HepG2 (cell line): ENCODE data around the gene MIER1. TPM values are rescaled to one million over a fixed set of nuclear protein-coding genes. Genes with fewer than 3 reads are reported as not detected.

Experiments
- BCL6 ChIP-seq: IDR thresholded peaks from 2 replicates; pipeline ENCODE4 v1.6.1; 2016; ENCODE audit warnings: missing genetic modification reagents, missing compliant biosample characterization
- CBX2 ChIP-seq, 2 experiments: fragments of 200-600 bp in 1 of 2; sonication (generic); formaldehyde crosslinking in 1 of 2; IDR thresholded peaks; 2 replicates each; pipeline versions ENCODE4 v1.7.0 to v1.8.1; 2018 to 2022; ENCODE audit warnings: low read depth in 2 of 2, low read length in 1 of 2, mild to moderate bottlenecking in 1 of 2, missing genetic modification reagents in 1 of 2
- FOSL2 ChIP-seq: sonication (generic); formaldehyde crosslinking; IDR thresholded peaks from 2 replicates; pipeline ENCODE4 v1.4.0; 2020; ENCODE audit warnings: missing genetic modification reagents
- JARID2 ChIP-seq: sonication (generic); formaldehyde crosslinking; IDR thresholded peaks from 2 replicates; pipeline ENCODE4 v1.8.1; 2023; ENCODE audit warnings: missing genetic modification reagents, inconsistent platforms; ENCODE audit not compliant: insufficient replicate concordance
- JUND ChIP-seq: sonication (generic); formaldehyde crosslinking; IDR thresholded peaks from 2 replicates; pipeline ENCODE4 v1.8.0; 2022; ENCODE audit warnings: mild to moderate bottlenecking, missing genetic modification reagents
- MAFF ChIP-seq: IDR thresholded peaks from 2 replicates; pipeline ENCODE4 v1.6.1; 2011; ENCODE audit warnings: low read depth, low read length, improper control_type of control experiment
- MED1 ChIP-seq: sonication (generic); formaldehyde crosslinking; IDR thresholded peaks from 2 replicates; pipeline ENCODE4 v1.4.0; 2020; ENCODE audit warnings: missing genetic modification reagents
- REPIN1 ChIP-seq: sonication (generic); formaldehyde crosslinking; IDR thresholded peaks from 2 replicates; pipeline ENCODE4 v1.8.0; 2022; ENCODE audit warnings: missing genetic modification reagents, low read depth, mild to moderate bottlenecking, borderline replicate concordance
- RFX3 ChIP-seq: IDR thresholded peaks from 2 replicates; pipeline ENCODE4 v1.6.1; 2016; ENCODE audit warnings: missing biosample characterization, missing genetic modification reagents
- ZBTB7B ChIP-seq: sonication (generic); formaldehyde crosslinking; IDR thresholded peaks from 2 replicates; pipeline ENCODE4 v1.4.0; 2020; ENCODE audit warnings: missing genetic modification reagents
- ZMAT3 ChIP-seq: sonication (generic); formaldehyde crosslinking; conservative IDR thresholded peaks from 2 replicates; pipeline ENCODE4 v1.7.0; 2021; ENCODE audit warnings: missing genetic modification reagents
- ZNF101 ChIP-seq: sonication (generic); formaldehyde crosslinking; IDR thresholded peaks from 2 replicates; pipeline ENCODE4 v1.4.0; 2020; ENCODE audit warnings: mild to moderate bottlenecking, low read depth, missing genetic modification reagents, borderline replicate concordance
- ZNF343 ChIP-seq: sonication (generic); formaldehyde crosslinking; IDR thresholded peaks from 2 replicates; pipeline ENCODE4 v1.4.0; 2020; ENCODE audit warnings: mild to moderate bottlenecking, missing genetic modification reagents
- ZNF382 ChIP-seq: sonication (generic); formaldehyde crosslinking; IDR thresholded peaks from 2 replicates; pipeline ENCODE4 v1.5.0; 2020; ENCODE audit warnings: missing genetic modification reagents, mild to moderate bottlenecking, borderline replicate concordance
- ZNF430 ChIP-seq: sonication (generic); formaldehyde crosslinking; IDR thresholded peaks from 2 replicates; pipeline ENCODE4 v1.9.0; 2021; ENCODE audit warnings: mild to moderate bottlenecking, missing genetic modification reagents
- ZNF615 ChIP-seq: sonication (generic); formaldehyde crosslinking; IDR thresholded peaks from 2 replicates; pipeline ENCODE4 v1.5.0; 2020; ENCODE audit warnings: mild to moderate bottlenecking, missing genetic modification reagents, borderline replicate concordance
- ZNF616 ChIP-seq: sonication (generic); formaldehyde crosslinking; IDR thresholded peaks from 2 replicates; pipeline ENCODE4 v1.5.0; 2020; ENCODE audit warnings: low read depth, mild to moderate bottlenecking, missing genetic modification reagents
- ZNF678 ChIP-seq: sonication (generic); formaldehyde crosslinking; IDR thresholded peaks from 2 replicates; pipeline ENCODE4 v1.4.0; 2020; ENCODE audit warnings: mild to moderate bottlenecking, missing genetic modification reagents
- ZNF83 ChIP-seq: sonication (generic); formaldehyde crosslinking; IDR thresholded peaks from 2 replicates; pipeline ENCODE4 v1.4.0; 2020; ENCODE audit warnings: missing genetic modification reagents, mild to moderate bottlenecking, borderline replicate concordance
- ZNF839 ChIP-seq: sonication (generic); formaldehyde crosslinking; IDR thresholded peaks from 2 replicates; pipeline ENCODE4 v1.4.0; 2020; ENCODE audit warnings: missing genetic modification reagents, mild to moderate bottlenecking, borderline replicate concordance
- polyA plus RNA-seq, 8 experiments: library from polyadenylated mRNA; depleted of rRNA in 3 of 8; stranded (reverse) in 7 of 8; unstranded in 1 of 8; fragments of >200 nt; fragmentation: Illumina TruSeq in 4 of 8; extraction: Trizol in 4 of 8; gene quantifications; 2 replicates each; pipeline versions ENCODE4 v1.2.1 to v1.2.3, GENCODE V29; 2011 to 2016; ENCODE audit warnings: low read depth in 4 of 8, missing spikeins in 1 of 8, mixed read lengths in 1 of 8; ENCODE audit not compliant: insufficient read depth in 1 of 8
- total RNA-seq, 5 experiments: library from RNA; depleted of rRNA; stranded (reverse); fragments of >200 nt; fragmentation: Illumina TruSeq; extraction: Trizol; gene quantifications; 2 replicates each; pipeline ENCODE4 v1.2.3, GENCODE V29; 2016; ENCODE audit warnings: low read depth in 1 of 5
- TF ChIP-seq, protein P1 (sequence below): sonication (generic); formaldehyde crosslinking; IDR thresholded peaks from 2 replicates; pipeline ENCODE4 v1.4.0; 2020; ENCODE audit warnings: mild to moderate bottlenecking, low read depth, missing genetic modification reagents
- TF ChIP-seq, protein P2 (sequence below): sonication (generic); formaldehyde crosslinking; IDR thresholded peaks from 2 replicates; pipeline ENCODE4 v1.5.0; 2020; ENCODE audit warnings: mild to moderate bottlenecking, missing genetic modification reagents
- TF ChIP-seq, protein P3 (sequence below): sonication (generic); formaldehyde crosslinking; IDR thresholded peaks from 2 replicates; pipeline ENCODE4 v1.5.1; 2020; ENCODE audit warnings: mild to moderate bottlenecking, missing genetic modification reagents, borderline replicate concordance
- TF ChIP-seq, protein P4 (sequence below): sonication (generic); formaldehyde crosslinking; IDR thresholded peaks from 2 replicates; pipeline ENCODE4 v1.4.0; 2020; ENCODE audit warnings: missing genetic modification reagents

MIER1 gene
- total and polyA plus RNA-seq, 2 of the 13 experiments (the other 11 are each of a cell fraction or from before 2014, with no cell fraction given) = 7.0 to 30.4 TPM

DNA sequence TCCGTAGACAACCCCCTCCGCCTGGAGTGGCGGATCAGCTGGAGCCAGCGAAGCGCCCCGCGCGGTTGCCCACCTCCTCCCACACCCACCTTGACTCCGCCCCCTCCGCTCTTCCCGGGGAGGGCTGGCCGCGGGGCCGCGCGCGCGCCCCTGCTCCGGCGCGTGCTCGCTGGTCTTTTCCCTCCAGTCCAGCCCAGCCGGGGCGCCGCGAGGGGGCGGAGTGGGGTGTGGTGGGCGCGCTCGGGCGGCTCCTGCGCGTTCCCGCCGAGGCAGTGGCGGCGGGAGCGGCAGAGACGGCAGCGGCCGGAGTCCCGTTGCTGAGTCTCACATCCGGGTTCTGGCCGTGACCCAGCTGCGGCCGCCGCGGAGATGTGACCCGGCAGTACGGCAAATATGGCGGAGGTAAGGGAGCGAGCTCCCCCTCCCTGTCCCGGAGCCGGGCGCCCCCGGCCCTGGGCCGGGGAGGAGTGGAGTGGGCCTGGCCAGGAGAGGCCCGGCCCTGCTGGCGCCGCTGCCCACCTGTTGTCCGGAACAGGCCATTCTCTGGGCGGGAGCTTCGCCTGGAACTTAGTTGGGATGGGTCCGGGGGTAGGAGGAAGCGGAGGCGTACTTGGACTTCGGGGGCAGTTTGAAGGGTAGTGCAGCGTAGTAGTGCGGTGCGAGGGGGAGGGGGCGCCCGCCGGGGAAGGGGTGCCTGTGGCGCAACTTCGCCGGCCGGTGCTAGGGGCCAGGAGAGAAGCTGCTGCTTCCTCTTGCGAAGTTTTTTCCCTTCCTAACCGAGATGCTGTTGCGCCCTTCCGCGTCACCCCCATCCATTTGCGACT is 5.4 kb downstream of the MIER1 start (continued):
- TF ChIP-seq ZNF678 (no peak), JUND (CRISPR knock-in tag) (no peak), CBX2 (IDR thresholded peaks at IDR 0.05; ENCODE audit: low read depth, low read length) (no peak), CBX2 (CRISPR knock-in tag; IDR thresholded peaks at IDR 0.05; ENCODE audit: low read depth) (no peak), REPIN1 (CRISPR knock-in tag) (peak; percentile 64; the same call in 1 of the 2 replicates), BCL6 (CRISPR knock-in tag) (peak; percentile 7; the same call in 1 of the 2 replicates), ZNF615 (CRISPR knock-in tag) (0 out of 2 replicates have a peak, but pooled peaks have one; percentile 51), JARID2 (CRISPR knock-in tag) (no peak), ZBTB7B (0 out of 2 replicates have a peak, but pooled peaks have one; percentile 22), FOSL2 (CRISPR knock-in tag) (no peak; the same call in 1 of the 2 replicates), ZNF382 (CRISPR knock-in tag) (no peak), ZNF839 (CRISPR knock-in tag) (no peak; the same call in 1 of the 2 replicates), MAFF (no peak), ZNF101 (no peak), ZNF616 (CRISPR knock-in tag) (no peak), MED1 (CRISPR knock-in tag) (peak; percentile 27; the same call in 1 of the 2 replicates), ZNF430 (CRISPR knock-in tag) (peak; percentile 73), ZMAT3 (CRISPR knock-in tag) (no peak; the same call in 1 of the 2 replicates), ZNF83 (CRISPR knock-in tag) (no peak), ZNF343 (peak; percentile 71; the same call in 1 of the 2 replicates), RFX3 (CRISPR knock-in tag) (no peak)
- TF ChIP-seq, protein P1, sequence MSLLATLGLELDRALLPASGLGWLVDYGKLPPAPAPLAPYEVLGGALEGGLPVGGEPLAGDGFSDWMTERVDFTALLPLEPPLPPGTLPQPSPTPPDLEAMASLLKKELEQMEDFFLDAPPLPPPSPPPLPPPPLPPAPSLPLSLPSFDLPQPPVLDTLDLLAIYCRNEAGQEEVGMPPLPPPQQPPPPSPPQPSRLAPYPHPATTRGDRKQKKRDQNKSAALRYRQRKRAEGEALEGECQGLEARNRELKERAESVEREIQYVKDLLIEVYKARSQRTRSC (CRISPR knock-in tag) = no peak
- TF ChIP-seq, protein P2, sequence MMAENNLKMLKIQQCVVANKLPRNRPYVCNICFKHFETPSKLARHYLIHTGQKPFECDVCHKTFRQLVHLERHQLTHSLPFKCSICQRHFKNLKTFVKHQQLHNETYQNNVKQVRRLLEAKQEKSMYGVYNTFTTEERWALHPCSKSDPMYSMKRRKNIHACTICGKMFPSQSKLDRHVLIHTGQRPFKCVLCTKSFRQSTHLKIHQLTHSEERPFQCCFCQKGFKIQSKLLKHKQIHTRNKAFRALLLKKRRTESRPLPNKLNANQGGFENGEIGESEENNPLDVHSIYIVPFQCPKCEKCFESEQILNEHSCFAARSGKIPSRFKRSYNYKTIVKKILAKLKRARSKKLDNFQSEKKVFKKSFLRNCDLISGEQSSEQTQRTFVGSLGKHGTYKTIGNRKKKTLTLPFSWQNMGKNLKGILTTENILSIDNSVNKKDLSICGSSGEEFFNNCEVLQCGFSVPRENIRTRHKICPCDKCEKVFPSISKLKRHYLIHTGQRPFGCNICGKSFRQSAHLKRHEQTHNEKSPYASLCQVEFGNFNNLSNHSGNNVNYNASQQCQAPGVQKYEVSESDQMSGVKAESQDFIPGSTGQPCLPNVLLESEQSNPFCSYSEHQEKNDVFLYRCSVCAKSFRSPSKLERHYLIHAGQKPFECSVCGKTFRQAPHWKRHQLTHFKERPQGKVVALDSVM (CRISPR knock-in tag) = peak; percentile 80
- TF ChIP-seq, protein P3, sequence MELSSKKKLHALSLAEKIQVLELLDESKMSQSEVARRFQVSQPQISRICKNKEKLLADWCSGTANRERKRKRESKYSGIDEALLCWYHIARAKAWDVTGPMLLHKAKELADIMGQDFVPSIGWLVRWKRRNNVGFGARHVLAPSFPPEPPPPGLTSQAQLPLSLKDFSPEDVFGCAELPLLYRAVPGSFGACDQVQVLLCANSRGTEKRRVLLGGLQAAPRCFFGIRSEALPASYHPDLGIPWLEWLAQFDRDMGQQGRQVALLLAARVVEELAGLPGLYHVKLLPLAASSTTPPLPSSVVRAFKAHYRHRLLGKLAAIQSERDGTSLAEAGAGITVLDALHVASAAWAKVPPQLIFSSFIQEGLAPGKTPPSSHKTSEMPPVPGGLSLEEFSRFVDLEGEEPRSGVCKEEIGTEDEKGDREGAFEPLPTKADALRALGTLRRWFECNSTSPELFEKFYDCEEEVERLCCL (CRISPR knock-in tag) = no peak
- TF ChIP-seq, protein P4, sequence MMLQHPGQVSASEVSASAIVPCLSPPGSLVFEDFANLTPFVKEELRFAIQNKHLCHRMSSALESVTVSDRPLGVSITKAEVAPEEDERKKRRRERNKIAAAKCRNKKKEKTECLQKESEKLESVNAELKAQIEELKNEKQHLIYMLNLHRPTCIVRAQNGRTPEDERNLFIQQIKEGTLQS (CRISPR knock-in tag) = no peak
